Hair follicular keratinocyte (primary cell): Measurements from ENCODE around the gene COL8A1. TPM values are rescaled to one million over a fixed set of nuclear protein-coding genes. Genes with fewer than 3 reads are reported as not detected.

Source experiments
- total RNA-seq: library from RNA; depleted of rRNA; stranded (reverse); fragments of >200 nt; gene quantifications from 2 replicates; pipeline ENCODE4 v1.2.3, GENCODE V29; 2015

COL8A1 gene
- total RNA-seq = 56.4 and 65.6 TPM in 2 replicates

DNA sequence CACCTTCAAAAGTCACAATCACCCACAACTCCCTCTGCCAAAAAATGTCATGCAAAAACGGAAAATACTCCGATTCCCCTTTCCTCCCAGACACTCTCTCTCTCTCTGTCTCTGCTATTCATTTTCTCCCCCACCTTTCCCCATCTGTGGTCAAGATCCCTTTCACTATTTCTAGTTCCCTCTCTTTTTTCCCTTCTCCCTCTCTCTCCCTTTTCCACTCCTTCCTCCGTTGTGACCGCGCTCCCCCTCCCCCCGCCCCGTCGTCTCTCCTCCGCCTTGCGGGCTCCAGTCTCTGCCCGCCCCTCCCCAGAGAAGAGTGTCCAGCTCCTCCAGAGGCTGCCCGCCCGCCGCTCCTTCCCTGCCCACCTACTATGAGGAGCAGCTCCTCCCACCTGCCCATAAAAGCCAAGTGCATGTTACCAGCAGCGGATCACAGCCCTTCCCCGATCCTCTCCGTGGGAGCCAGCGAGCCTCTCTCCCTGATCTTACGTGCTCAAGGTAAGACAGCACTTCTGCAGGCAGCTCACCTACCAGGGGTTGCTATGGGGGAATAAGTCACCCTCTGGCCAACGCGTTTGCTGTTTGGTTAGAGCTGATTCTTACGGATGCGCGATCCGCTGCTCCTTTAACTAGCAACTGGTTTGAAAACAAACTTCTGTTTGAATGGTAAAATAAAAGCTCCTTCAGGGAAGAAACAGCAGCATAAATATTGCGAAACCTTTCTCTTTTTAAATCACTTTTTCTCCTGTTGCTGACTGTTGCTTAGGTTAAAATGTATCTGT lies at the start of gene COL8A1:
COL8A1 (plus strand) TSS at position 428 of the 782 bp plus-strand sequence. CDS start 152,089 bp downstream, outside the sequence.

DNA sequence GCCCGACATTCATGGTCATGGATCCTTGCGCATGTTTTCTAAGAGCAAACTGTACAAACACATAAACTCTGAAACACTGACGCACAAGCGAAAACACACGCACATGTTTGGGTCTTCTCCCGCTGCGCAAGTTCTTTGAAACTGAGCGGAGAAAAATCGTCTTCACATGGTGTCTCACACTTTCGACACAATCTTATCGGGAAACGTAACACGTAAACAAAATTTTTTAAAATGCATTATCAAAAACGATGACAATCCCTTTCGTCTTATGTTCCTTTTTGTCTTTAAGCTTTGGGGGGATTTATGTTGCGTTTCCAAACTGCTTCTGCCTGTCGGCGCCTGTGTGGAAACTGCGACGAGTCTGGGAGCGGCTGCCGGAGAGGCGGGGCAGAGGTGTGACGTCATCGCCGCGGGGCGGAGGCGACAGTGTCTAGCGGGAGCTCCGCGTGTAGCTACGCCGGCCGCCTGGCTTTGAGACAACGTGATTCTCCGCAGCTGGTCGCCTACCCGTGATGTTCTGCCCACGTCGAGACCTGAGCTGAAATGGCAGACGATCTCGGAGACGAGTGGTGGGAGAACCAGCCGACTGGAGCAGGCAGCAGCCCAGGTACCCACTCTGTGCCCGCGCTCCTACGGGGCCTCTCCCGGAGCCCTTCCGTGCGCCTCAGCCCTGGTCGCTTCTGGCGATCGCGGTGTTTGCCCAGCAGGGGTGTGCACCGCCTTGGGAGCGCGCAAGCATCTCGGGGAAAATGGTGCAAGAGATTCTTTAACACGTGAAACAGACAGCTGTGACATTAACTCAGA lies 179.2 kb downstream of the COL8A1 start, which contains the start of gene CMSS1:
CMSS1 (plus strand) TSS at position 426 of the 804 bp plus-strand sequence.

Other genes with a start within 250 kb of the COL8A1 start
- 20.0 and 46.5 TPM in 2 replicates for gene CMSS1, start 179.3 kb downstream of the COL8A1 start, total RNA-seq